Body of pancreas (tissue), 4 donors: Measurements from ENCODE around the gene CLEC16A. TPM values are rescaled to one million over a fixed set of nuclear protein-coding genes. Genes with fewer than 3 reads are reported as not detected.

Experiments used
- ATAC-seq: fragments of 150-250 bp; one replicate; pipeline ENCODE4 v1.9.1; 2016
- DNase-seq, 4 donors: peaks; one replicate each; pipeline ENCODE4 v3.0.0-alpha.2; 2019
- H3K27ac ChIP-seq, 4 donors: fragments of 200-600 bp; sonication (generic); 1 replicate in 3 of 4; 2 replicates in 1 of 4; pipeline versions ENCODE4 v1.5.1 to v1.6.1; 2016 to 2019; ENCODE audit warnings: mild to moderate bottlenecking in 1 of 4, mixed read lengths in 1 of 4, moderate library complexity in 1 of 4
- H3K27me3 ChIP-seq, 2 donors: fragments of 200-600 bp; sonication (generic); one replicate each; pipeline ENCODE4 v1.6.0; 2016; ENCODE audit warnings: mild to moderate bottlenecking in 1 of 2
- H3K36me3 ChIP-seq, 2 donors: fragments of 200-600 bp; sonication (generic); replicated peaks in 1 of 2; 2 replicates each; pipeline ENCODE4 v1.5.1; 2016; ENCODE audit warnings: low read depth in 2 of 2; ENCODE audit not compliant: insufficient read depth in 1 of 2
- H3K4me1 ChIP-seq: fragments of 200-600 bp; sonication (generic); one replicate; pipeline ENCODE4 v1.6.0; 2016
- H3K4me3 ChIP-seq, 2 donors: fragments of 200-600 bp; sonication (generic); 1 replicate in 1 of 2; 2 replicates in 1 of 2; pipeline ENCODE4 v1.5.1; 2016 to 2019
- H3K9me3 ChIP-seq, 3 donors: fragments of 200-600 bp; sonication (generic); 1 replicate in 2 of 3; 2 replicates in 1 of 3; pipeline ENCODE4 v1.5.1; 2016
- CTCF ChIP-seq, 7 experiments: fragments of 450-650 bp in 4 of 7; fragments of 200-600 bp in 3 of 7; sonication (generic) in 3 of 7; IDR thresholded peaks; one replicate each; pipeline ENCODE4 v1.5.1; 2016 to 2019; ENCODE audit warnings: antibody characterized with exemption in 7 of 7
- POLR2A ChIP-seq, 3 donors: fragments of 450-650 bp; IDR thresholded peaks; one replicate each; pipeline ENCODE4 v1.6.1; 2016; ENCODE audit warnings: antibody characterized with exemption in 3 of 3, mild to moderate bottlenecking in 2 of 3
- WGBS, 2 donors: methylation state at CpG; one replicate each; pipeline ENCODE4 v1.1.5; 2017; 5-methylcytosine and 5-hydroxymethylcytosine counted together
- intact Hi-C: fragments of 100-400 bp; cut with DNase I; formaldehyde crosslinking; loops from one replicate; pipeline ENCODE4 v1.15.1; 2023
- total RNA-seq, 2 donors: library from RNA; depleted of rRNA; stranded (reverse); fragments of >200 nt; gene quantifications; one replicate each; pipeline ENCODE4 v1.1.0, GENCODE V29; 2016

CLEC16A gene
- total RNA-seq, 2 donors from 2014 or later: 15.0 to 21.4 TPM

DNA sequence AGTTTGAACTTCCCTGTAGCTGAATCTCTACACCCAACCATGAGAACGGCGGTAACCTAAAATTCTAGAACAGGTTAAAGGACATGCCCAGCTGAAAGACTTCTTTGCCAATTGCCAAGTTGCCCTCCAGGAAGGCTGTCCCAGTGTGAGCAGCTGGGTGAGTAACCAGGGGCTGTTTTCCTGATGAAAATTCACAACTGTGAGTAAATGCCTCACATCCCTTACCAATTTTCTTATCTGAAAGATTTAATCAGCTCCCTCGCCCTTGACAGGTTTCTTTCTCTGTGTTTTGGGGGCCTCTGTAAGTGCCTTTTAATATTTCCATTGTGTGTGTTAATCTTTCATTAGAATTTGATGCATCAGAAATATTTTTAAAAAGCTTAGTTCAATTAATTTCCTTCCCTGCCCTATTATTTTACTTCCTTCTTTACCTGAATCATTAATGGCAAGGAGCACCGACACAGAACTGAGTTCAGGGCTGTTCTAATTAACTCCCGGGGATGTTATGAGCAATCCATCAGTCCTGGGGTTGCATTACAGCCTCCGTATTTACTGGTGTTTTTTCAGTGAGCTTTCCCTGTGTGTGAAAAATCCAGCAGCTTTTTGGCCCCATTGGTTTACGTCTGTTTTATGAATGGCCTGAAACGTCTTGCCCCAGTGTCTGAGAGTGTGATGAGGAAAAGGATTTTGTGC is 152.9 kb downstream of the CLEC16A start:
- Histone ChIP-seq H3K36me3 (no peaks in the 10 kb centered on the region), H3K27ac (no peak overlapping the region), H3K4me3 (no peak overlapping the region), H3K4me1 (peaks cover 30% of the 10 kb centered on the region), H3K9me3 (no peaks in the 10 kb centered on the region), H3K27me3 (no peaks in the 10 kb centered on the region)
- no peak for ATAC-seq
- 72 to 77% methylated on average over 8 of the region's 8 CpGs for WGBS, 2 donors
- no peak for DNase-seq
- TF ChIP-seq POLR2A (IDR thresholded peaks at IDR 0.05) (no peak), CTCF (IDR thresholded peaks at IDR 0.05) (no peak)
- intact Hi-C loops: no loop called here

DNA sequence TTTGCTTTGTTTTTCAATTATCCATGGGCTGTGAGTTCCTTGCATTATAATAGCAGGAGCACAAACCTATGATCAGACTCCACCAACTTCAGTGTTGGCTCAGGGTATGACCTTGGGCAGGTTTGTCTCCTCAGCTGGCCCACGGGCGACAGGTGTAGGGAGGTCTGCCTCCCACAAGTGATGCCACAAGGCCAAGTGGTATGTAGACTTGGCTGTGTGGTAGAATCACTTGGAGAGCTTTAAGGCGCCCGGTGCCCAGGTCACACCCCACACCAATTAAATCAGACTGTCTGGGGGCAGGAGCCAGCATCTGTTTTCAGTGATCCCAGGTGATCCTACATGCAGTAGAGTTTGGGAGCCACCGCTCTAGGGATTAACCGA is 153.4 kb downstream of the CLEC16A start:
- WGBS, 2 donors: 69 to 90% methylated on average over 3 to 6 of the region's 6 CpGs
- intact Hi-C loops: no loop called here
- peaks cover 35% of the 10 kb centered on the region for H3K4me1 ChIP-seq

DNA sequence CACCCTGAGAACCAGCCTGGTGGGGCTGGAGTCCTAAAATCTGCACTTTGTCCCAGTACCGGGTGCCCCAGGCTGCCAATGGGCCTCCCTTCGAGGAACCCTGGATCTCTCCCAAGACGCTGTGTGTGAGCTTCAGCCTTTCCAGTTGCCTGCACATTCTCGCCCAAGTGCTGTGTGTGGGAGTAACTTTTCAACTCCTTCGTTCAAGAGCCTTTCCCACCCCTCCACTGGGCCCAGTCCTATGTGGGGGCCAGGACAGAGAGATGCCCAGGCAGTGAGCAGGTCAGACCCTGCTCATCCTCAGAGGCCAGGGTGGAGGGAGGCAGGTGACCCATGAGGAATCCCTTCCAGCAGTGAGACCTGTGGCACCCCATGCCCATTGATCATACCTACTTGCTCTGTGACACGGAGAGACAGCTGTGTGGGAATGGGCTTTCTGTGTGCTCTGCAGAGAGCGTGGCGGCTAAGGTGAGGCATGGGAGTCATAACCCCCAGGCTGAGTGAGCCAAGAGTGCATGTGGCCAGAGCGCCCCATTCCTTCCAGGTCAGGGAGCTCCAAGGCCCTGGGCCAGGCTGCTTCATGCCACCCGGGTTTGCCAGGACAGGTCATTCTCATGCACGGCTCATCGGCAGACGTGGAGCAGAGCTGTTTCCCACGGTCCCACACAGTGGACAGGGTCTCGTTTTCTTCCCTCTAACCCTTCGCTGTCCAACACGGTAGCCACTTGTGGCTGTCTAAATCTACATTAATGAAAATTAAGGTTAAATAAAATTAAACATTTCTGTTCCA is 154.4 kb downstream of the CLEC16A start:
- Histone ChIP-seq H3K36me3 (no peaks in the 10 kb centered on the region), H3K27me3 (no peaks in the 10 kb centered on the region), H3K27ac (no peak overlapping the region), H3K4me1 (peaks cover 34% of the 10 kb centered on the region), H3K4me3 (no peak overlapping the region), H3K9me3 (no peaks in the 10 kb centered on the region)
- ATAC-seq (no peak), DNase-seq (no peak)
- no peak for TF ChIP-seq CTCF (IDR thresholded peaks at IDR 0.05)
- no peak for TF ChIP-seq POLR2A (IDR thresholded peaks at IDR 0.05)
- 90 to 95% methylated on average over 16 of the region's 17 CpGs for WGBS, 2 donors
- intact Hi-C loops: no loop called here

More for the DNA sequence above, 153.4 kb downstream of the CLEC16A start:
- Histone ChIP-seq H3K36me3 (no peaks in the 10 kb centered on the region), H3K27me3 (no peaks in the 10 kb centered on the region), H3K4me3 (no peak overlapping the region), H3K27ac (no peak overlapping the region), H3K9me3 (no peaks in the 10 kb centered on the region)
- DNase-seq (no peak), ATAC-seq (no peak)
- TF ChIP-seq CTCF (IDR thresholded peaks at IDR 0.05): no peak
- TF ChIP-seq POLR2A (IDR thresholded peaks at IDR 0.05): no peak

DNA sequence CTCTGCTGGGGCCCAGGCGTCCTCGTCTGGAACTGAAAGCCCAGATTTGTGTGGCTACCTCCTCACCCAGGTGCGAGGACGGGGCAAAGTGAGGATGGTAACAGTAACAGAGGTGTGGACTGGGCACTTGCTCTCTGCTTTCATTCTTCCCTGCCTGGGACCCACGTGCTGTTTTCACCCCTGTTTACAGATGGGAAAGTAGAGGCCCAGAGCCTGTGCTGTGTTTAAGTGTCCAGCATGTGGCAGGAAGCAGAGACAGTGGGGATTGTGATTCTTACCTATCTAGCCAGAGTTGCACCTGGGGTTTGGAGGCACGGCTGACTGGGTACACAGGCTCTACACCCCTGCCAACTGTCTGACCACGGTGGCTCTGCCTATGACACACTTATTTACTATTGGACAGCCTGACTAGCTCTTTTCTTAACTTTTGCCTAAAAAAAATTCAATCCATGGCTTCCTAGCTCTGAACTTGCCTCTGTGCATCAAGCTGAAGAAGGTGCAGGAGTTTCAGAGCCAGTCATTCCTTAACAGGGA is 155.4 kb downstream of the CLEC16A start:
- Histone ChIP-seq H3K9me3 (no peaks in the 10 kb centered on the region), H3K27ac (no peak overlapping the region), H3K4me1 (peaks cover 30% of the 10 kb centered on the region), H3K27me3 (no peaks in the 10 kb centered on the region), H3K36me3 (no peaks in the 10 kb centered on the region), H3K4me3 (no peak overlapping the region)
- TF ChIP-seq CTCF (IDR thresholded peaks at IDR 0.05) (no peak), POLR2A (IDR thresholded peaks at IDR 0.05) (no peak)
- no peak for DNase-seq
- ATAC-seq: no peak
- intact Hi-C loops: loop anchor here (10.0 kb wide), 1 partner anchor 125 kb away; no protein-coding TSS in a partner anchor
- whole genome bisulfite sequencing, 2 donors: 85 to 93% methylated on average over 7 of the region's 7 CpGs
